Natural killer cell (primary cell): ENCODE data around the gene PTGDR. TPM values are rescaled to one million over a fixed set of nuclear protein-coding genes. Genes with fewer than 3 reads are reported as not detected.
A peak's percentile ranks its signal among the peaks of the same experiment; 100 is the strongest.

ENCODE experiments used
- ATAC-seq, 3 donors: fragments of 150-1000 bp in 2 of 3; fragments of 200-7000 bp in 1 of 3; cut with Tn5 transposase; 1 replicate in 1 of 3; 2 replicates in 2 of 3; pipeline ENCODE4 v1.10.0; 2021; ENCODE audit warnings: mild to moderate bottlenecking in 2 of 3, moderate library complexity in 2 of 3
- DNase-seq, 2 donors: peaks; one replicate each; pipeline versions ENCODE4 v3.0.0 to v3.0.0-alpha.2; 2013 to 2021; ENCODE audit warnings: mixed read lengths in 1 of 2
- H3K27ac ChIP-seq: one replicate; pipeline ENCODE4 v1.5.1; 2013; ENCODE audit warnings: mild to moderate bottlenecking, low read length
- H3K27me3 ChIP-seq: one replicate; pipeline ENCODE4 v1.6.1; 2013; ENCODE audit warnings: low read length; ENCODE audit not compliant: control insufficient read depth, insufficient read depth
- H3K36me3 ChIP-seq: one replicate; pipeline ENCODE4 v1.6.1; 2013; ENCODE audit warnings: low read length; ENCODE audit not compliant: control insufficient read depth, insufficient read depth
- H3K4me1 ChIP-seq: one replicate; pipeline ENCODE4 v1.6.1; 2013; ENCODE audit warnings: low read length; ENCODE audit not compliant: control insufficient read depth, insufficient read depth
- H3K4me3 ChIP-seq: one replicate; pipeline ENCODE4 v1.5.1; 2013; ENCODE audit warnings: low read length
- H3K9me3 ChIP-seq: one replicate; pipeline ENCODE4 v1.6.1; 2013; ENCODE audit warnings: low read length; ENCODE audit not compliant: control insufficient read depth, insufficient read depth
- H3K27ac Mint-ChIP-seq, 2 donors: one replicate each; pipeline ENCODE4 v1.8.0; 2022; ENCODE audit warnings: mild to moderate bottlenecking in 2 of 2, mixed read lengths in 2 of 2, moderate library complexity in 1 of 2
- H3K27me3 Mint-ChIP-seq, 2 donors: one replicate each; pipeline ENCODE4 v1.8.0; 2022; ENCODE audit warnings: low read depth in 2 of 2, mixed read lengths in 2 of 2
- H3K36me3 Mint-ChIP-seq: one replicate; pipeline ENCODE4 v1.8.0; 2022; ENCODE audit warnings: mixed read lengths
- H3K4me1 Mint-ChIP-seq, 2 donors: one replicate each; pipeline ENCODE4 v1.8.0; 2022; ENCODE audit warnings: mixed read lengths in 2 of 2
- H3K4me3 Mint-ChIP-seq: one replicate; pipeline ENCODE4 v1.8.0; 2022; ENCODE audit warnings: mild to moderate bottlenecking, moderate library complexity, mixed read lengths
- H3K9me3 Mint-ChIP-seq, 2 donors: one replicate each; pipeline ENCODE4 v1.8.0; 2022; ENCODE audit warnings: mixed read lengths in 2 of 2
- WGBS: methylation state at CpG from one replicate; pipeline ENCODE4 v1.1.7; 2013; ENCODE audit warnings: missing lambda C conversion rate; ENCODE audit not compliant: insufficient coverage; 5-methylcytosine and 5-hydroxymethylcytosine counted together
- intact Hi-C: fragments of 100-400 bp; cut with micrococcal nuclease; formaldehyde crosslinking; loops from one replicate; pipeline ENCODE4 v1.14.2; 2022
- total RNA-seq, 4 donors: library from RNA; stranded (reverse); fragments of 120-200 nt in 1 of 4; gene quantifications; one replicate each; pipeline versions ENCODE4 v1.2.3 to v1.2.4, GENCODE V29; 2013 to 2022
- TF ChIP-seq, protein P1 (sequence below): fragments of 200-600 bp; IDR thresholded peaks from one replicate; pipeline ENCODE4 v1.8.0; 2022; ENCODE audit warnings: antibody characterized with exemption

PTGDR gene
- total RNA-seq, 3 donors from 2014 or later (not counting 1 experiment from before 2014, with no cell fraction given): 106 to 140 (median 112) TPM

DNA sequence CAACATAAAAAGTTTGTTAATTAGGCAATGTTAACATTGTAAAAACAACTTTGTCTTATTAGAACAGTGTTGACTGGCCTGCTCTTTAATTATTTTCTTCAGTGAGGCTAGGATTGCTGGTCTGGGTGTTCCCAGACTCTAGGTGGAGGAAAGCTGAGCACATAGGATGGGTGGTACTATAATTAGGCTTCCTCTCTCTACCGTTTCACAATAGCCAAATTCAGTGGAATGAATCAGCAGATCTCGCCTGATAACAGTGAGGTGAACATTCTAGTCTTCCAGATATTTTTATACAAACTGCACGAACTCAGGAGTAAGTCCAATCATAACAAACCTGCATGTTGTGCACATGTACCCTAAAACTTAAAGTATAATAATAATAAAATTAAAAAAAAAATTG is 11.9 kb downstream of the PTGDR start:
- Histone ChIP-seq H3K9me3 (no peaks in the 10 kb centered on the region), H3K27me3 (no peaks in the 10 kb centered on the region), H3K36me3 (peaks cover 56% of the 10 kb centered on the region), H3K4me3 (no peak overlapping the region), H3K27ac (no peak overlapping the region), H3K4me1 (peaks cover 12% of the 10 kb centered on the region)
- Mint-ChIP-seq H3K9me3 (no peaks in the 10 kb centered on the region), H3K4me1 (peaks cover 85 to 89% of the 10 kb centered on the region in 2 donors), H3K4me3 (peak overlapping the region; percentile 68), H3K36me3 (peaks cover 23% of the 10 kb centered on the region), H3K27ac (peak overlapping the region; percentile 88 to 89), H3K27me3 (no peaks in the 10 kb centered on the region)
- intact Hi-C loops: no loop called here
- TF ChIP-seq, protein P1, sequence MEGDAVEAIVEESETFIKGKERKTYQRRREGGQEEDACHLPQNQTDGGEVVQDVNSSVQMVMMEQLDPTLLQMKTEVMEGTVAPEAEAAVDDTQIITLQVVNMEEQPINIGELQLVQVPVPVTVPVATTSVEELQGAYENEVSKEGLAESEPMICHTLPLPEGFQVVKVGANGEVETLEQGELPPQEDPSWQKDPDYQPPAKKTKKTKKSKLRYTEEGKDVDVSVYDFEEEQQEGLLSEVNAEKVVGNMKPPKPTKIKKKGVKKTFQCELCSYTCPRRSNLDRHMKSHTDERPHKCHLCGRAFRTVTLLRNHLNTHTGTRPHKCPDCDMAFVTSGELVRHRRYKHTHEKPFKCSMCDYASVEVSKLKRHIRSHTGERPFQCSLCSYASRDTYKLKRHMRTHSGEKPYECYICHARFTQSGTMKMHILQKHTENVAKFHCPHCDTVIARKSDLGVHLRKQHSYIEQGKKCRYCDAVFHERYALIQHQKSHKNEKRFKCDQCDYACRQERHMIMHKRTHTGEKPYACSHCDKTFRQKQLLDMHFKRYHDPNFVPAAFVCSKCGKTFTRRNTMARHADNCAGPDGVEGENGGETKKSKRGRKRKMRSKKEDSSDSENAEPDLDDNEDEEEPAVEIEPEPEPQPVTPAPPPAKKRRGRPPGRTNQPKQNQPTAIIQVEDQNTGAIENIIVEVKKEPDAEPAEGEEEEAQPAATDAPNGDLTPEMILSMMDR: no peak
- no peak for DNase-seq
- 17% methylated on average over 2 of the region's 3 CpGs for WGBS
- ATAC-seq: peak in 2 of 3 donors; percentile 30 to 37

DNA sequence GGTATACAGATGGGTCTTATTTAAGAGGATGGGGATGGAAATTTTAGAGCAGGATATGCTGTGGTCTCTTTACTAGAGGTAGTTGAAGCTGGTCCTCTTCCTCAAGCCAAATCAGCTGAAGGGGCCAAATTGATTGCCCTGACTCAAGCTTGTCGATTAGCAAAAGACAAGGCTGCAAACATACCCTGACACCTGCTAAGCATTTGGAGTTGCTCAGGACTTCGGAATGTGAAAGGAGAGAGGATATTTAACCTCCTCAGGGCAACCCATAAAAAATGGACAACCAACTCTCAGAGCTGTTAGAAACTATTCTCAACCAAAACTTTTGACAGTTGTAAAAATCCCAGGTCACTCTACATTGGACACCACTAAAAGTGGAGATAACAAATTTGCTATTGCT is 15.6 kb downstream of the PTGDR start:
- WGBS: 100% methylated on average over 2 of the region's 2 CpGs
- H3K36me3 Mint-ChIP-seq: peaks cover 29% of the 10 kb centered on the region
- H3K27ac ChIP-seq: no peak overlapping the region
- H3K4me1 Mint-ChIP-seq: peaks cover 69 to 86% of the 10 kb centered on the region in 2 donors
- DNase-seq (no peak), ATAC-seq (no peak)
- H3K9me3 ChIP-seq: peaks cover 15% of the 10 kb centered on the region
- H3K36me3 ChIP-seq: peaks cover 22% of the 10 kb centered on the region
- no peak overlapping the region for H3K4me3 ChIP-seq
- no peaks in the 10 kb centered on the region for H3K27me3 Mint-ChIP-seq
- peak overlapping the region; percentile 88 to 89 for H3K27ac Mint-ChIP-seq
- no peaks in the 10 kb centered on the region for H3K27me3 ChIP-seq
- no peak overlapping the region for H3K4me3 Mint-ChIP-seq
- H3K4me1 ChIP-seq: peaks cover 22% of the 10 kb centered on the region
- peaks cover 10% of the 10 kb centered on the region in 2 donors for H3K9me3 Mint-ChIP-seq
- intact Hi-C loops: no loop called here
- TF ChIP-seq, protein P1: no peak

DNA sequence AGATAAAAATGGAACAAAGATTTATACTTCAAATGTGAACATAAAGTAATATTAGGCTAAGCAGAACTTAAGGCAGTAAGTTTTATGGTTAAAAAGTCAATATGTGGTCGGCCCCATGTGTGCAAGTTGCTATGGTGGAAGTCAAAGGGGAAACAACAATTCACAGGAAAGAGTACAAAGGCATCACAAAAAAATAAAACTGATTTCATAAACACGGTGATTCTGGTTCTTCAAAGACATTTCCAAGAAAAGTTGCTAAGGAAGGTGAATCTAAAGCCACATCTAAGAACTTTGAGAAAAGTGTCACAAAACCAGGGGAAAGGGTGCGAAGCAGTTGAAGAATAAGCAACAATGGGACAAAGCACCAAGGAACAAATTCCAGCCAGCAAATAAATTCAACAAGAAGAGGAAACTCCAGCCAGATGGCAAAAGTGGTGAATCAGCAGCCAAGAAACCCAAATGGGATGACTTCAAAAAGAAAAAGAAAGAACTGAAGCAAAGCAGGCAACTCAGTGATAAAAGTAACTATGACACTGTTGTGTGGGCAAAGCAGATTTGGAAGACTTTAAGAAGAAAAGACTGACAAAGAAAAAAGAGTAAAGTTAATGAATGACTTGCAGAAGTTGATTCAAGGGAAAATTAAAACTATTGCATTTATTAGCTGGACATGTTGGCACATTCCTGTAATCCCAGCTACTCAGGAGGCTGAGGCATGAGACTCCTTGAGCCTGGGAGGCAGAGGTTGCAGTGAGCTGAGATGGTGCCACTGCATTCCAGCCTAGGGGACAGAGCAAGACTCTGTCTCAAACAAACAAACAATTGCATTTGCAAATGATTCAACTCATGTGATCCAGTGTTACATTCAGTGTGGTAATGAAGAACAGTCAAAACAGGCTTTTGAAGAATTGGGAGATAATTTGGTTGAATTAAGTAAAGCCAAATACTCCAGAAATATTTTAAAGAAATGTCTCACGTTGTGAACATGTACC is 19.5 kb downstream of the PTGDR start:
- ATAC-seq: no peak
- 18% methylated on average over 3 of the region's 4 CpGs for WGBS

More for the DNA sequence above, 19.5 kb downstream of the PTGDR start:
- Mint-ChIP-seq H3K4me1 (peaks cover 42 to 62% of the 10 kb centered on the region in 2 donors), H3K36me3 (peaks cover 31% of the 10 kb centered on the region), H3K4me3 (peak overlapping the region; percentile 43), H3K9me3 (peaks cover 16 to 22% of the 10 kb centered on the region in 2 donors), H3K27ac (peak overlapping the region; percentile 23 to 62), H3K27me3 (no peaks in the 10 kb centered on the region)
- Histone ChIP-seq H3K27me3 (no peaks in the 10 kb centered on the region), H3K36me3 (no peaks in the 10 kb centered on the region), H3K27ac (no peak overlapping the region), H3K4me3 (no peak overlapping the region), H3K4me1 (peaks cover 15% of the 10 kb centered on the region), H3K9me3 (peaks cover 38% of the 10 kb centered on the region)
- intact Hi-C loops: no loop called here
- peak in 1 of 2 donors; percentile 11 for DNase-seq
- TF ChIP-seq, protein P1: no peak
